ENCODE results near the gene TMEM43. TPM values are rescaled to one million over a fixed set of nuclear protein-coding genes. Genes with fewer than 3 reads are reported as not detected.

Gene TMEM43
- polyA plus RNA-seq, 1 of the 3 experiments (the other 2 are of a cell fraction) = 105 TPM

DNA sequence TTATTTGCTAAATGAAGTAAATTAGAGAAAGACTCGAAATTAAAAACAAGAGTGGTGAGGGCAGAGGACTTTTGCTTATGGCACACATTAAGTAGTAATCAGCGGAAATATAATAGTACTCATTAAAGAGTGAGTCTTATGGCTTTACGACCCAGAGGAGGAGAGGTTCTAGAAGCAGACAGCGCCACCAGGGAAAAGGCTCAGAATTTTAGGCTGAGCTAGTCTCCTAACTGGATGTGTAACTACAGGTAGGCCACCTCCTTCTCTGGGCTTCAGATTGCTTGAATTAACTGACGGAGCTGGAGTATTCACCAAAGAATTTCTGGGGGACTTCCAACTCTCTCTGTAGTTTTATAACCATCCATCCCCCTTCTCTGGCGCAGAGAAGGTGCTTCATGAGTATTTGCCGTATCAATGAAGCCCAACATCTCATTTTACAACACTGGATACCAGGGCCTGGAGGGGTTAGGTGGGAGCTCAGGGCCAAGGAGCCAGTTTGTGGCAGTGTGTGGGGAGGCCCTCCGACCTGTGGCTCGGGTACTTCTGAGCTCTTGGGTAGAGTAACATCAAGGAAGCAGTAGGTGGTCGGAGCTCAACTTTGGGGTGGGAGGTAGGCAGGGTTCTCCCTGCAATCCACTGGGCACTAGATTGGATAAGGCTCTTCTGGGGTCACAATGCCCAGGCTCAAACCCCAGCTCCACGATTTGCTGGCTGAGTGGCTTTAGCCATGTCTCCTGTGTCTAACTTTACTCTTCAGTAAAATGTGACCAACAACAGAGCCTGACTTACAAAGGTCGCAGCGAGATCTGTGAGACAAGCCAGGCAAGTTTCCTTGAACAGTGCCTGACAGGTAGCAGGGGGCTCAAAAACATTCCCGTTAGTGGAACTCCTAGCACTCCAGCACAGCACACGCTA lies 1.3 kb upstream of the TMEM43 start:
- TF ChIP-seq SIN3A (IDR thresholded peaks at IDR 0.05; ENCODE audit: borderline replicate concordance, low read depth, low read length) (peak; percentile 74; the same call in 1 of the 2 replicates), TAF1 (IDR thresholded peaks at IDR 0.05; ENCODE audit: borderline replicate concordance, low read depth, low read length) (no peak), POLR2AphosphoS5 (IDR thresholded peaks at IDR 0.05; ENCODE audit: low read depth, low read length) (no peak), SMC3 (IDR thresholded peaks at IDR 0.05; ENCODE audit: low read depth, low read length) (no peak), TEAD4 (IDR thresholded peaks at IDR 0.05; ENCODE audit: borderline replicate concordance, insufficient read depth) (no peak)
- TF ChIP-seq, protein P1, sequence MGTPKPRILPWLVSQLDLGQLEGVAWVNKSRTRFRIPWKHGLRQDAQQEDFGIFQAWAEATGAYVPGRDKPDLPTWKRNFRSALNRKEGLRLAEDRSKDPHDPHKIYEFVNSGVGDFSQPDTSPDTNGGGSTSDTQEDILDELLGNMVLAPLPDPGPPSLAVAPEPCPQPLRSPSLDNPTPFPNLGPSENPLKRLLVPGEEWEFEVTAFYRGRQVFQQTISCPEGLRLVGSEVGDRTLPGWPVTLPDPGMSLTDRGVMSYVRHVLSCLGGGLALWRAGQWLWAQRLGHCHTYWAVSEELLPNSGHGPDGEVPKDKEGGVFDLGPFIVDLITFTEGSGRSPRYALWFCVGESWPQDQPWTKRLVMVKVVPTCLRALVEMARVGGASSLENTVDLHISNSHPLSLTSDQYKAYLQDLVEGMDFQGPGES (IDR thresholded peaks at IDR 0.05; ENCODE audit: low read depth, low read length) = no peak
- CTCF ChIA-PET = interaction anchor here (0.9 to 3.9 kb wide), 3 partner anchors 22 to 243 kb away, joined by 3 to 37 read pairs (median 6); partner anchors contain the start of gene WNT7A
- H2AFZ ChIP-seq (ENCODE audit: low read depth) = peak overlapping the region; percentile 88
- H4K20me1 ChIP-seq (ENCODE audit: insufficient read depth) = peaks cover 27% of the 10 kb centered on the region
- peaks cover 17 to 35% of the 10 kb centered on the region in 2 experiments for H3K36me3 ChIP-seq (replicated peaks in 1 of 2; ENCODE audit: control insufficient read depth in 1 of 2, insufficient read depth in 2 of 2, low read length in 1 of 2)
- no peaks in the 10 kb centered on the region for H3K9me3 ChIP-seq
- peaks cover 15 to 34% of the 10 kb centered on the region in 2 experiments for H3K4me1 ChIP-seq (ENCODE audit: control insufficient read depth in 1 of 2, insufficient read depth in 2 of 2, low read depth in 1 of 2, low read length in 1 of 2)
- peak overlapping the region; percentile 88 to 99 for H3K4me3 ChIP-seq (ENCODE audit: low read depth in 2 of 2, low read length in 1 of 2)
- 59% methylated on average over 15 of the region's 15 CpGs for WGBS (ENCODE audit: low lambda C conversion rate)
- peak overlapping the region; percentile 80 for H3K9ac ChIP-seq
- POLR2A ChIA-PET = interaction anchor here (2.6 to 3.2 kb wide), 2 partner anchors 55 to 227 kb away, joined by 10 to 35 read pairs; partner anchors contain the start of genes LSM3 and XPC
- H3K79me2 ChIP-seq (ENCODE audit: insufficient read depth) = peaks cover 63% of the 10 kb centered on the region
- H3K4me2 ChIP-seq = peak overlapping the region; percentile 92
- H3K27me3 ChIP-seq (ENCODE audit: insufficient read depth) = no peaks in the 10 kb centered on the region
- H3K27ac ChIP-seq (ENCODE audit: low read depth in 2 of 2, low read length in 1 of 2) = peak overlapping the region; percentile 83 to 93; a peak in 2 of 4 replicates
- H3K9me2 ChIP-seq = no peaks in the 10 kb centered on the region
- DNase-seq = no peak
- peaks cover 14% of the 10 kb centered on the region for H3F3A ChIP-seq (replicated peaks; ENCODE audit: insufficient read depth)

DNA sequence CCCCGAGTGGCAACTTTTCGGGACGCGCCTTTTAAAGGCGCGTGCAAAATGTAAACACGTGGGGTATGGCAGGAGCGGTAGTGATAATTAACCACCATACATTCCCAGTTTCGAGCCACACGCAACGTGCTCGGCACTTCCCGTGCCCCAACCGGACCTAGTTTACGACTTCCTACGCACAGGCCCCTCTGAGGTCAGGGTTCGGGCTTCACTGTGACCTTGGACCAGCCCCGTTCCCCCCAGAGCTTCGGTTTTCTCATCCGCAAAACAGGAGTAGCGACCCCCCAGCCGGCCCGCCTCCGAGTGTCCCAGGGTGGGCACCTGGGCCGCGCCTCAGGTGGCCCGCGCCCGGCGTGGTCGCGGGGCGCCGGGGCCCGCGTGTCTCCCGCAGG lies 633 bp upstream of the TMEM43 start:
- peaks cover 68% of the 10 kb centered on the region for H3K79me2 ChIP-seq (ENCODE audit: insufficient read depth)
- ChIA-PET POLR2A (interaction anchor here (0.6 to 3.2 kb wide), 7 partner anchors 9 to 229 kb away, joined by 3 to 35 read pairs (median 4); partner anchors contain the start of genes LSM3 and XPC), CTCF (interaction anchor here (0.9 to 3.9 kb wide), 4 partner anchors 21 to 244 kb away, joined by 3 to 37 read pairs (median 5); partner anchors contain the start of gene WNT7A)
- H2AFZ ChIP-seq (ENCODE audit: low read depth) = peak overlapping the region; percentile 88
- H4K20me1 ChIP-seq (ENCODE audit: insufficient read depth) = peaks cover 32% of the 10 kb centered on the region
- no peaks in the 10 kb centered on the region for H3K9me2 ChIP-seq
- peak overlapping the region; percentile 80 for H3K9ac ChIP-seq
- H3K27ac ChIP-seq (ENCODE audit: low read depth in 2 of 2, low read length in 1 of 2) = peak overlapping the region; percentile 83 to 93; a peak in 3 of 4 replicates
- H3K4me2 ChIP-seq = peak overlapping the region; percentile 92
- peak; percentile 77 for DNase-seq
- 2% methylated on average over 7 of the region's 37 CpGs for WGBS (ENCODE audit: low lambda C conversion rate)
- peak overlapping the region; percentile 88 to 99 for H3K4me3 ChIP-seq (ENCODE audit: low read depth in 2 of 2, low read length in 1 of 2)
- no peaks in the 10 kb centered on the region for H3K9me3 ChIP-seq
- H3K4me1 ChIP-seq (ENCODE audit: control insufficient read depth in 1 of 2, insufficient read depth in 2 of 2, low read depth in 1 of 2, low read length in 1 of 2) = peaks cover 15 to 34% of the 10 kb centered on the region in 2 experiments
- H3K27me3 ChIP-seq (ENCODE audit: insufficient read depth) = no peaks in the 10 kb centered on the region
- peaks cover 22 to 38% of the 10 kb centered on the region in 2 experiments for H3K36me3 ChIP-seq (replicated peaks in 1 of 2; ENCODE audit: control insufficient read depth in 1 of 2, insufficient read depth in 2 of 2, low read length in 1 of 2)
- H3F3A ChIP-seq (replicated peaks; ENCODE audit: insufficient read depth) = peaks cover 14% of the 10 kb centered on the region
- TF ChIP-seq JUND (IDR thresholded peaks at IDR 0.05) (no peak), ELF1 (IDR thresholded peaks at IDR 0.05) (peak; percentile 48; the same call in 1 of the 2 replicates), NFIC (IDR thresholded peaks at IDR 0.05; ENCODE audit: borderline replicate concordance) (no peak), EZH2phosphoT487 (IDR thresholded peaks at IDR 0.05; ENCODE audit: borderline replicate concordance, low read depth) (no peak), MXI1 (IDR thresholded peaks at IDR 0.05; ENCODE audit: low read depth, low read length) (peak; percentile 96), EP300 (IDR thresholded peaks at IDR 0.05; ENCODE audit: borderline replicate concordance in 1 of 2, low read depth in 1 of 2, low read length in 1 of 2) (no peak), MEF2A (IDR thresholded peaks at IDR 0.05; ENCODE audit: borderline replicate concordance, low read depth) (no peak), RAD21 (IDR thresholded peaks at IDR 0.05; ENCODE audit: low read length) (no peak), SMC3 (IDR thresholded peaks at IDR 0.05; ENCODE audit: low read depth, low read length) (no peak), SIN3A (IDR thresholded peaks at IDR 0.05; ENCODE audit: borderline replicate concordance, low read depth, low read length) (no peak; the same call in 1 of the 2 replicates), GATA2 (CRISPR knock-in tag; IDR thresholded peaks at IDR 0.05) (no peak), RXRA (IDR thresholded peaks at IDR 0.05; ENCODE audit: borderline replicate concordance, low read depth) (no peak), TAF1 (IDR thresholded peaks at IDR 0.05; ENCODE audit: borderline replicate concordance, low read depth, low read length) (no peak), RCOR1 (IDR thresholded peaks at IDR 0.05; ENCODE audit: low read length) (no peak)
- TF ChIP-seq, protein P2, sequence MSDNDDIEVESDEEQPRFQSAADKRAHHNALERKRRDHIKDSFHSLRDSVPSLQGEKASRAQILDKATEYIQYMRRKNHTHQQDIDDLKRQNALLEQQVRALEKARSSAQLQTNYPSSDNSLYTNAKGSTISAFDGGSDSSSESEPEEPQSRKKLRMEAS (IDR thresholded peaks at IDR 0.05; ENCODE audit: low read depth) = peak; percentile 97
- TF ChIP-seq, protein P3, sequence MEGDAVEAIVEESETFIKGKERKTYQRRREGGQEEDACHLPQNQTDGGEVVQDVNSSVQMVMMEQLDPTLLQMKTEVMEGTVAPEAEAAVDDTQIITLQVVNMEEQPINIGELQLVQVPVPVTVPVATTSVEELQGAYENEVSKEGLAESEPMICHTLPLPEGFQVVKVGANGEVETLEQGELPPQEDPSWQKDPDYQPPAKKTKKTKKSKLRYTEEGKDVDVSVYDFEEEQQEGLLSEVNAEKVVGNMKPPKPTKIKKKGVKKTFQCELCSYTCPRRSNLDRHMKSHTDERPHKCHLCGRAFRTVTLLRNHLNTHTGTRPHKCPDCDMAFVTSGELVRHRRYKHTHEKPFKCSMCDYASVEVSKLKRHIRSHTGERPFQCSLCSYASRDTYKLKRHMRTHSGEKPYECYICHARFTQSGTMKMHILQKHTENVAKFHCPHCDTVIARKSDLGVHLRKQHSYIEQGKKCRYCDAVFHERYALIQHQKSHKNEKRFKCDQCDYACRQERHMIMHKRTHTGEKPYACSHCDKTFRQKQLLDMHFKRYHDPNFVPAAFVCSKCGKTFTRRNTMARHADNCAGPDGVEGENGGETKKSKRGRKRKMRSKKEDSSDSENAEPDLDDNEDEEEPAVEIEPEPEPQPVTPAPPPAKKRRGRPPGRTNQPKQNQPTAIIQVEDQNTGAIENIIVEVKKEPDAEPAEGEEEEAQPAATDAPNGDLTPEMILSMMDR (IDR thresholded peaks at IDR 0.05) = no peak
- TF ChIP-seq, protein P4, sequence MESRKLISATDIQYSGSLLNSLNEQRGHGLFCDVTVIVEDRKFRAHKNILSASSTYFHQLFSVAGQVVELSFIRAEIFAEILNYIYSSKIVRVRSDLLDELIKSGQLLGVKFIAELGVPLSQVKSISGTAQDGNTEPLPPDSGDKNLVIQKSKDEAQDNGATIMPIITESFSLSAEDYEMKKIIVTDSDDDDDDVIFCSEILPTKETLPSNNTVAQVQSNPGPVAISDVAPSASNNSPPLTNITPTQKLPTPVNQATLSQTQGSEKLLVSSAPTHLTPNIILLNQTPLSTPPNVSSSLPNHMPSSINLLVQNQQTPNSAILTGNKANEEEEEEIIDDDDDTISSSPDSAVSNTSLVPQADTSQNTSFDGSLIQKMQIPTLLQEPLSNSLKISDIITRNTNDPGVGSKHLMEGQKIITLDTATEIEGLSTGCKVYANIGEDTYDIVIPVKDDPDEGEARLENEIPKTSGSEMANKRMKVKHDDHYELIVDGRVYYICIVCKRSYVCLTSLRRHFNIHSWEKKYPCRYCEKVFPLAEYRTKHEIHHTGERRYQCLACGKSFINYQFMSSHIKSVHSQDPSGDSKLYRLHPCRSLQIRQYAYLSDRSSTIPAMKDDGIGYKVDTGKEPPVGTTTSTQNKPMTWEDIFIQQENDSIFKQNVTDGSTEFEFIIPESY (IDR thresholded peaks at IDR 0.05; ENCODE audit: borderline replicate concordance, low read depth) = no peak
